K562 (cell line): Measurements from ENCODE around the gene SERTAD3. TPM values are rescaled to one million over a fixed set of nuclear protein-coding genes. Genes with fewer than 3 reads are reported as not detected.

ENCODE experiments used
- ATF3 ChIP-seq, 2 experiments: fragments of 450-650 bp in 1 of 2; sonication (generic) in 1 of 2; formaldehyde crosslinking in 1 of 2; IDR thresholded peaks in 1 of 2; conservative IDR thresholded peaks in 1 of 2; 2 replicates each; pipeline versions ENCODE4 v1.6.1 to v1.8.1; 2016 to 2023; ENCODE audit warnings: mild to moderate bottlenecking in 2 of 2, moderate library complexity in 2 of 2, inconsistent platforms in 1 of 2, missing genetic modification reagents in 1 of 2
- BHLHE40 ChIP-seq: IDR thresholded peaks from 2 replicates; pipeline ENCODE4 v1.6.1; 2011; ENCODE audit warnings: low read length, improper control_type of control experiment
- CBX1 ChIP-seq: sonication (generic); IDR thresholded peaks from 2 replicates; pipeline ENCODE4 v1.6.1; 2016; ENCODE audit warnings: antibody characterized with exemption, low read depth, mild to moderate bottlenecking
- CCAR2 ChIP-seq: fragments of 200-400 bp; formaldehyde crosslinking; IDR thresholded peaks from 2 replicates; pipeline ENCODE4 v1.6.1; 2017; ENCODE audit warnings: mild to moderate bottlenecking, low read depth, low read length
- EZH2 ChIP-seq: IDR thresholded peaks from 2 replicates; pipeline ENCODE4 v1.6.1; 2012; ENCODE audit warnings: low read depth, mild to moderate bottlenecking, inconsistent platforms, low read length, borderline replicate concordance
- FOXA1 ChIP-seq: fragments of 450-650 bp; IDR thresholded peaks from 2 replicates; pipeline ENCODE4 v1.6.1; 2016; ENCODE audit warnings: mild to moderate bottlenecking, borderline replicate concordance
- FOXA3 ChIP-seq, 2 experiments: fragments of 450-650 bp in 1 of 2; sonication (generic) in 1 of 2; formaldehyde crosslinking; IDR thresholded peaks in 1 of 2; conservative IDR thresholded peaks in 1 of 2; 2 replicates each; pipeline versions ENCODE4 v1.4.0 to v1.8.0; 2020 to 2022; ENCODE audit warnings: mild to moderate bottlenecking in 2 of 2, missing genetic modification reagents in 1 of 2
- GTF2F1 ChIP-seq: IDR thresholded peaks from 2 replicates; pipeline ENCODE4 v1.6.1; 2011; ENCODE audit warnings: low read depth, low read length, improper control_type of control experiment
- HNRNPUL1 ChIP-seq: fragments of 200-400 bp; formaldehyde crosslinking; IDR thresholded peaks from 2 replicates; pipeline ENCODE4 v1.6.1; 2017; ENCODE audit warnings: low read length
- ID3 ChIP-seq, 2 experiments: fragments of 250-450 bp in 1 of 2; fragments of 450-650 bp in 1 of 2; sonication (Bioruptor Pico) in 1 of 2; IDR thresholded peaks; 2 replicates each; pipeline versions ENCODE4 v1.6.1 to v1.8.0; 2016 to 2021; ENCODE audit warnings: mild to moderate bottlenecking in 2 of 2, moderate library complexity in 2 of 2, missing compliant biosample characterization in 1 of 2, missing genetic modification characterization in 1 of 2
- IRF2 ChIP-seq: sonication (generic); formaldehyde crosslinking; IDR thresholded peaks from 2 replicates; pipeline ENCODE4 v1.8.1; 2022; ENCODE audit warnings: mild to moderate bottlenecking, missing genetic modification reagents
- KLF6 ChIP-seq: fragments of 250-450 bp; sonication (Bioruptor Pico); IDR thresholded peaks from 2 replicates; pipeline ENCODE4 v1.4.0; 2020; ENCODE audit warnings: mild to moderate bottlenecking, moderate library complexity, borderline replicate concordance
- LARP7 ChIP-seq: fragments of 450-650 bp; IDR thresholded peaks from 2 replicates; pipeline ENCODE4 v1.6.1; 2016
- NBN ChIP-seq: fragments of 450-650 bp; IDR thresholded peaks from 2 replicates; pipeline ENCODE4 v1.6.1; 2016; ENCODE audit warnings: low read depth, mild to moderate bottlenecking
- NFATC3 ChIP-seq: fragments of 450-650 bp; IDR thresholded peaks from 2 replicates; pipeline ENCODE4 v1.6.1; 2017; ENCODE audit warnings: mild to moderate bottlenecking
- NR2C2 ChIP-seq, 2 experiments: fragments of 200-800 bp in 1 of 2; sonication (Bioruptor generic) in 1 of 2; sonication (generic) in 1 of 2; formaldehyde crosslinking in 1 of 2; IDR thresholded peaks; 2 replicates each; pipeline versions ENCODE4 v1.6.1 to v1.8.0; 2016 to 2022; ENCODE audit warnings: mild to moderate bottlenecking in 1 of 2, missing compliant biosample characterization in 1 of 2, missing genetic modification characterization in 1 of 2, missing genetic modification reagents in 1 of 2
- NRF1 ChIP-seq, 2 experiments: fragments of 450-650 bp; IDR thresholded peaks in 1 of 2; conservative IDR thresholded peaks in 1 of 2; 2 replicates each; pipeline ENCODE4 v1.6.1; 2014; ENCODE audit warnings: mild to moderate bottlenecking in 2 of 2
- POLR3G ChIP-seq: IDR thresholded peaks from 2 replicates; pipeline ENCODE4 v1.6.1; 2011; ENCODE audit not compliant: insufficient read length, insufficient replicate concordance; ENCODE audit errors: extremely low read depth
- PYGO2 ChIP-seq: fragments of 450-650 bp; IDR thresholded peaks from 2 replicates; pipeline ENCODE4 v1.6.1; 2016; ENCODE audit warnings: mild to moderate bottlenecking, missing genetic modification characterization, moderate library complexity, missing compliant biosample characterization
- RCOR1 ChIP-seq, 2 experiments: IDR thresholded peaks; 2 replicates each; pipeline ENCODE4 v1.6.1; 2012; ENCODE audit warnings: low read depth in 2 of 2, low read length in 2 of 2, borderline replicate concordance in 1 of 2, improper control_type of control experiment in 1 of 2
- SMARCE1 ChIP-seq: fragments of 450-650 bp; IDR thresholded peaks from 2 replicates; pipeline ENCODE4 v1.7.1; 2016; ENCODE audit warnings: mild to moderate bottlenecking
- TAF7 ChIP-seq: fragments of 450-650 bp; IDR thresholded peaks from 2 replicates; pipeline ENCODE4 v1.6.1; 2016; ENCODE audit warnings: missing genetic modification characterization, missing compliant biosample characterization
- TEAD2 ChIP-seq: fragments of 450-650 bp; IDR thresholded peaks from 2 replicates; pipeline ENCODE4 v1.6.1; 2016; ENCODE audit warnings: missing genetic modification characterization, control low read depth, missing compliant biosample characterization
- ZFP1 ChIP-seq: fragments of 450-650 bp; formaldehyde crosslinking; IDR thresholded peaks from 2 replicates; pipeline ENCODE4 v1.4.0; 2020; ENCODE audit warnings: mild to moderate bottlenecking, mixed read lengths
- ZFX ChIP-seq: sonication (generic); formaldehyde crosslinking; IDR thresholded peaks from 2 replicates; pipeline ENCODE4 v1.8.0; 2022; ENCODE audit warnings: mild to moderate bottlenecking, missing genetic modification reagents, moderate library complexity
- ZNF165 ChIP-seq: fragments of 250-450 bp; sonication (Bioruptor Pico); IDR thresholded peaks from 2 replicates; pipeline ENCODE4 v1.4.0; 2020; ENCODE audit warnings: borderline replicate concordance
- ZNF699 ChIP-seq: fragments of 250-450 bp; sonication (Bioruptor Pico); IDR thresholded peaks from 2 replicates; pipeline ENCODE4 v1.8.0; 2021; ENCODE audit warnings: mild to moderate bottlenecking, moderate library complexity; ENCODE audit not compliant: insufficient replicate concordance
- ZNF75A ChIP-seq: fragments of 450-650 bp; formaldehyde crosslinking; IDR thresholded peaks from 2 replicates; pipeline ENCODE4 v1.4.0; 2020; ENCODE audit warnings: mild to moderate bottlenecking
- polyA plus RNA-seq, 8 experiments: library from polyadenylated mRNA; depleted of rRNA in 4 of 8; stranded (reverse) in 5 of 8; unstranded in 3 of 8; fragments of >200 nt; fragmentation: Nextera tagmentation in 2 of 8; fragmentation: Illumina TruSeq in 1 of 8; extraction: Ambion mirVana in 2 of 8; extraction: Trizol in 1 of 8; gene quantifications; 2 replicates each; pipeline versions ENCODE4 v1.2.1 to v1.2.3, GENCODE V29; 2011 to 2014; ENCODE audit warnings: inconsistent platforms in 1 of 8, missing spikeins in 1 of 8
- total RNA-seq, 7 experiments: library from RNA; depleted of rRNA in 6 of 7; stranded (reverse); fragments of >200 nt in 6 of 7; fragmentation: Illumina TruSeq in 2 of 7; extraction: Trizol in 2 of 7; gene quantifications; 2 replicates each; pipeline versions ENCODE4 v1.2.1 to v1.2.3, GENCODE V29; 2011 to 2021; ENCODE audit warnings: low replicate concordance in 1 of 7

Gene SERTAD3
- total and polyA plus RNA-seq, 9 of the 15 experiments (the other 6 are each of a cell fraction or from before 2014, with no cell fraction given), result 5.4 to 28.9 (median 17.5) TPM

- TF ChIP-seq GTF2F1 (no peak), LARP7 (no peak), NFATC3 (peak; percentile 47; the same call in 1 of the 2 replicates), SMARCE1 (no peak), RCOR1 (IDR thresholded peaks at IDR 0.05; ENCODE audit: borderline replicate concordance in 1 of 2, low read depth in 2 of 2, low read length in 2 of 2) (peak; percentile 54 to 95; a peak in 2 of 4 replicates), KLF6 (CRISPR knock-in tag) (no peak), ZNF165 (CRISPR knock-in tag) (no peak), CCAR2 (no peak), IRF2 (no peak), NR2C2 (CRISPR knock-in tag; IDR thresholded peaks at IDR 0.05) (no peak), NR2C2 (tag; IDR thresholded peaks at IDR 0.05) (0 out of 2 replicates have a peak, but pooled peaks have one; percentile 22), TEAD2 (no peak), NBN (peak; percentile 67), ZNF75A (CRISPR knock-in tag) (no peak), HNRNPUL1 (no peak), BHLHE40 (no peak), CBX1 (peak; percentile 88; the same call in 1 of the 2 replicates), ZFP1 (no peak), POLR3G (no peak), EZH2 (no peak), FOXA3 (CRISPR knock-in tag; conservative IDR thresholded peaks at IDR 0.05 in 1 of 2, IDR thresholded peaks at IDR 0.05 in 1 of 2) (no peak), TAF7 (tag) (no peak), ZNF699 (no peak), ATF3 (IDR thresholded peaks at IDR 0.05) (no peak), ATF3 (CRISPR knock-in tag; conservative IDR thresholded peaks at IDR 0.05) (no peak), NRF1 (conservative IDR thresholded peaks at IDR 0.05 in 1 of 2, IDR thresholded peaks at IDR 0.05 in 1 of 2) (peak; percentile 75 to 76), ZFX (no peak), PYGO2 (tag) (no peak), FOXA1 (no peak), ID3 (CRISPR knock-in tag; IDR thresholded peaks at IDR 0.05) (no peak), ID3 (tag; IDR thresholded peaks at IDR 0.05) (no peak)
Measured at GRCh38 chr19:40403262-40403984, 40.7 kb downstream of the SERTAD3 start (continued).
